Vagina (tissue), 2 donors: ENCODE measurements around the gene SLC12A5.

Source experiments
- CTCF ChIP-seq, 3 experiments: fragments of 450-650 bp in 2 of 3; fragments of 200-600 bp in 1 of 3; sonication (generic) in 1 of 3; IDR thresholded peaks; one replicate each; pipeline ENCODE4 v1.5.1; 2017 to 2019; ENCODE audit warnings: antibody characterized with exemption in 3 of 3, mild to moderate bottlenecking in 2 of 3, moderate library complexity in 2 of 3
- POLR2A ChIP-seq, 2 donors: fragments of 450-650 bp; IDR thresholded peaks; one replicate each; pipeline ENCODE4 v1.6.1; 2017; ENCODE audit warnings: antibody characterized with exemption in 2 of 2, mild to moderate bottlenecking in 2 of 2, moderate library complexity in 2 of 2

DNA sequence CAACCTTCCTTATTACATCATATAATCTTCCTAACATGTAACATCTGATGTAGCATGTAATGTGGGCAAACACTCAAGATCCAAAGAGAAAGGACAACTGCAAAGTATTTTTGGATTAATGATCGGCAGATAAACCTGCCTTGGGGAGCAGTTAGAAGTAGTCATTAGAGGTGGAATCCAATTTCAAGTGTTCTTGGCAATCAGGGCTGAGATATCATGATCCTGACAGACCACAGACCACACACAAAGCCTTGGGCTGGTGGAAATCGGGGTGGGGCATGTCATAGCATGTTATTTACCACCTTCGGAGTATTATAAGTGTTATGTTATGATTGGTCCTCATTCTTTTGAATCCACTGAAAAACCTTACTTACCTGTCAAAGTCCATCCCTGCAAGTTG, 44.4 kb downstream of the SLC12A5 start:
- TF ChIP-seq CTCF (IDR thresholded peaks at IDR 0.05) (no peak), POLR2A (IDR thresholded peaks at IDR 0.05) (no peak)
